ENCODE measurements around the gene PTPN4.

DNA sequence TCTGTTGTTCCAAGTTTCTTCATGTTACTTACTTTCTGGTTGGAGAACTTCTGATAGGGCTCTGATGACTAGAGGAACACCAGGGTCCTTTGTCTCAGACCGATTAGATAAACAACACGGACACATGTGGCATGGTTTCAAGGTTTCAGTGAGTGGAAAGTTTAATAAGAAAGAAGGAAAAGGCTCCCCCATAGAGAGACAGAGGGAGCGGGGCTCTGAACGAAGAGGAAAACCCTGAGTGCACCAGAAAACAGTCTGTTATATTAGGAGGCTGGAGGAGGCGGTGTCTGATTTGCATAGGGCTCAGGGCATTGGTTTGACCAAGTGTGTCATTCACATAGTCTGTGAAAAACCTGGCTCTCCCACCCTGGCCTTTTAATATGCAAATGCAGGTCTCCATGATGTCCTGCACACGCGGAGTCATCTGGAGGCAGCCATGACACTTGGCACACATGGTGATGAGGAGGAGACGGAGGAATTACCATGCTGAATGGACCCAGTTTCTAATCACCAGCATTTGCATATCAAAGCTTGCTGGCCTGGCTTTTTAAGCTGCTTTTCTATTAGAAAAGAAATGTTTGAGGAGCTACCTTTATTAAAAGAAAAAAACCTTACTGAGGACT is 94.2 kb downstream of the PTPN4 start:
- TF ChIP-seq, protein P1, sequence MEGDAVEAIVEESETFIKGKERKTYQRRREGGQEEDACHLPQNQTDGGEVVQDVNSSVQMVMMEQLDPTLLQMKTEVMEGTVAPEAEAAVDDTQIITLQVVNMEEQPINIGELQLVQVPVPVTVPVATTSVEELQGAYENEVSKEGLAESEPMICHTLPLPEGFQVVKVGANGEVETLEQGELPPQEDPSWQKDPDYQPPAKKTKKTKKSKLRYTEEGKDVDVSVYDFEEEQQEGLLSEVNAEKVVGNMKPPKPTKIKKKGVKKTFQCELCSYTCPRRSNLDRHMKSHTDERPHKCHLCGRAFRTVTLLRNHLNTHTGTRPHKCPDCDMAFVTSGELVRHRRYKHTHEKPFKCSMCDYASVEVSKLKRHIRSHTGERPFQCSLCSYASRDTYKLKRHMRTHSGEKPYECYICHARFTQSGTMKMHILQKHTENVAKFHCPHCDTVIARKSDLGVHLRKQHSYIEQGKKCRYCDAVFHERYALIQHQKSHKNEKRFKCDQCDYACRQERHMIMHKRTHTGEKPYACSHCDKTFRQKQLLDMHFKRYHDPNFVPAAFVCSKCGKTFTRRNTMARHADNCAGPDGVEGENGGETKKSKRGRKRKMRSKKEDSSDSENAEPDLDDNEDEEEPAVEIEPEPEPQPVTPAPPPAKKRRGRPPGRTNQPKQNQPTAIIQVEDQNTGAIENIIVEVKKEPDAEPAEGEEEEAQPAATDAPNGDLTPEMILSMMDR (IDR thresholded peaks at IDR 0.05 in 2 of 3, conservative IDR thresholded peaks at IDR 0.05 in 1 of 3; ENCODE audit: control insufficient read depth in 2 of 3, extremely low read depth in 1 of 3, insufficient read depth in 1 of 3, low read depth in 3 of 3, low read length in 3 of 3) = no peak
- TF ChIP-seq SMC3 (IDR thresholded peaks at IDR 0.05; ENCODE audit: borderline replicate concordance, low read length) (no peak), RBBP5 (conservative IDR thresholded peaks at IDR 0.05) (no peak), EGR1 (IDR thresholded peaks at IDR 0.05; ENCODE audit: borderline replicate concordance in 1 of 2, low read depth in 2 of 2, low read length in 2 of 2) (no peak), HDGF (IDR thresholded peaks at IDR 0.05) (no peak), TARDBP (IDR thresholded peaks at IDR 0.05; ENCODE audit: borderline replicate concordance) (no peak), ESRRA (IDR thresholded peaks at IDR 0.05; ENCODE audit: low read length) (no peak), MLLT1 (IDR thresholded peaks at IDR 0.05) (no peak), TCF12 (IDR thresholded peaks at IDR 0.05; ENCODE audit: low read depth, low read length) (no peak), EP300 (IDR thresholded peaks at IDR 0.05; ENCODE audit: borderline replicate concordance in 1 of 2, control insufficient read depth in 1 of 2, low read depth in 2 of 2, low read length in 2 of 2) (no peak)

Measured in GM12878 (cell line).